HL-60 (cell line): ENCODE data around the gene MROH7.

Experiments used
- CTCF ChIP-seq: IDR thresholded peaks from one replicate; pipeline ENCODE4 v1.5.1; 2011; ENCODE audit warnings: low read length, control low read depth, inconsistent platforms; ENCODE audit not compliant: insufficient read depth
- POLR2AphosphoS5 ChIP-seq: IDR thresholded peaks from 2 replicates; pipeline ENCODE4 v1.6.1; 2012; ENCODE audit warnings: low read depth

GRCh38 chr1:54754486-54755285 lies 113.1 kb downstream of the MROH7 start:
- TF ChIP-seq CTCF = no peak
- TF ChIP-seq POLR2AphosphoS5 = no peak
